ENCODE measurements around the gene ZP1. TPM values are rescaled to one million over a fixed set of nuclear protein-coding genes. Genes with fewer than 3 reads are reported as not detected.

Gene ZP1
- total and polyA plus RNA-seq, 2 of the 8 experiments (the other 6 are each of a cell fraction or from before 2014, with no cell fraction given): not detected

DNA sequence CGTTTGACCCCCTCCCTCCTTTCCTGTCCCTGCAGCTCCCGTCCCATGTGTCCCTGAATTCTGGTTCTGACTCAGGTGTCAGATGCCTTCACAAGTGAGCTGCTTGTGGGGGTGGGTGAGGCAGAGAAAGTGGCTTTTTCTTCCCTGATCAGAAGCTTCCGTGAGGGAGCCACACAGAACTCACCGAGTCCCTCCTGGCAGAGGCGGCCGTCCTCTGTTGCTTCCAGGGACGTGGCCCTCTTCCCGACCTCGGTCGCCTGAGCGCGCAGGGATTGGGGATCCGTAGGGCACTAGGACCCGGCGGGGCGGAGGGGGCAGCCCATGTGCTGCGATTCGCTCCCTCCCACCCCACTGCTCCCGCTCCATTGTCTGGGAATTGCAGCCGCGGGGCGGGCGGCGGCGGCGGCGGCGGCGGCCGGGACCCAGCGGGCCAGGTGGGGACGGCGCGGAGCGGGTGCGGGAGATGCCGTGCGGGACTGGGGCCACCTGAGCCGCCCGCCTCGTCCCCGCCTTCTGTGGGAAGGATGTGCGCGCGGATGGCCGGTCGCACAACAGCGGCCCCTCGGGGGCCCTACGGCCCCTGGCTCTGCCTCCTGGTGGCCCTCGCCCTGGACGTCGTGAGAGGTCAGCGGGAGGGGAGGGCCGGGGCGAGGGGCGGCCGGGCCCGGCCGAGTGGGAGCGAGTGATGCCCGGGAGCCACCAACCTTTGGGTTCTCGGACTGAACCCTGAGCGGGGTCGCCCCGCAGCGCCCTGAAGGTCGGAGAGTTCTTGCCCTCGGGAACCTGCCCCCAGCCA is 57.0 kb downstream of the ZP1 start, which contains the start of gene TMEM132A (continued):
- TF ChIP-seq KDM5A (IDR thresholded peaks at IDR 0.05; ENCODE audit: low read length) (no peak), SIX5 (IDR thresholded peaks at IDR 0.05; ENCODE audit: low read depth, low read length) (no peak), RBBP5 (IDR thresholded peaks at IDR 0.05; ENCODE audit: borderline replicate concordance, low read depth, low read length) (0 out of 2 replicates have a peak, but pooled peaks have one; percentile 31), BRCA1 (IDR thresholded peaks at IDR 0.05; ENCODE audit: low read depth, low read length) (no peak), EZH2 (IDR thresholded peaks at IDR 0.05; ENCODE audit: low read depth, low read length, severe bottlenecking) (peak; percentile 28), ASH2L (IDR thresholded peaks at IDR 0.05; ENCODE audit: low read length) (peak; percentile 11), KDM1A (IDR thresholded peaks at IDR 0.05; ENCODE audit: borderline replicate concordance, low read length) (no peak)
- TF ChIP-seq, protein P1, sequence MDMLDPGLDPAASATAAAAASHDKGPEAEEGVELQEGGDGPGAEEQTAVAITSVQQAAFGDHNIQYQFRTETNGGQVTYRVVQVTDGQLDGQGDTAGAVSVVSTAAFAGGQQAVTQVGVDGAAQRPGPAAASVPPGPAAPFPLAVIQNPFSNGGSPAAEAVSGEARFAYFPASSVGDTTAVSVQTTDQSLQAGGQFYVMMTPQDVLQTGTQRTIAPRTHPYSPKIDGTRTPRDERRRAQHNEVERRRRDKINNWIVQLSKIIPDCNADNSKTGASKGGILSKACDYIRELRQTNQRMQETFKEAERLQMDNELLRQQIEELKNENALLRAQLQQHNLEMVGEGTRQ (IDR thresholded peaks at IDR 0.05; ENCODE audit: low read length): 0 out of 2 replicates have a peak, but pooled peaks have one; percentile 14

Other genes starting within 250 kb of the ZP1 start
- not detected in 2 replicates for gene MS4A8, start 167.9 kb upstream of the ZP1 start, total RNA-seq (2021; fragmentation: NEBNext Ultra II Directional; extraction: Animal tissue kit (Norgen Biotek cat#: 25700))
- gene MS4A8, start 167.9 kb upstream of the ZP1 start, polyA plus RNA-seq (2011; rRNA removed): not detected in 2 replicates
- not detected in 2 replicates for gene MS4A18, start 142.8 kb upstream of the ZP1 start, total RNA-seq (2021; fragmentation: NEBNext Ultra II Directional; extraction: Animal tissue kit (Norgen Biotek cat#: 25700))
- gene MS4A18, start 142.8 kb upstream of the ZP1 start, polyA plus RNA-seq (2011; rRNA removed): not detected in 2 replicates
- 0.17 TPM in 1 of 2 replicates, not detected in the other for gene MS4A15, start 110.7 kb upstream of the ZP1 start, total RNA-seq (2021; fragmentation: NEBNext Ultra II Directional; extraction: Animal tissue kit (Norgen Biotek cat#: 25700))
- 0.15 and 0.41 TPM in 2 replicates for gene MS4A15, start 110.7 kb upstream of the ZP1 start, polyA plus RNA-seq (2011; rRNA removed)
- gene MS4A10, start 82.2 kb upstream of the ZP1 start, total RNA-seq (2021; fragmentation: NEBNext Ultra II Directional; extraction: Animal tissue kit (Norgen Biotek cat#: 25700)): not detected in 2 replicates
- gene MS4A10, start 82.2 kb upstream of the ZP1 start, polyA plus RNA-seq (2011; rRNA removed): not detected in 2 replicates
- gene CCDC86, start 25.4 kb upstream of the ZP1 start, total RNA-seq (2021; fragmentation: NEBNext Ultra II Directional; extraction: Animal tissue kit (Norgen Biotek cat#: 25700)): 76.4 and 77.1 TPM in 2 replicates
- 37.7 and 55.6 TPM in 2 replicates for gene CCDC86, start 25.4 kb upstream of the ZP1 start, polyA plus RNA-seq (2011; rRNA removed)
- 0.11 TPM in 1 of 2 replicates, not detected in the other for gene PTGDR2, start 11.6 kb upstream of the ZP1 start, total RNA-seq (2021; fragmentation: NEBNext Ultra II Directional; extraction: Animal tissue kit (Norgen Biotek cat#: 25700))
- 0.20 and 0.25 TPM in 2 replicates for gene PTGDR2, start 11.6 kb upstream of the ZP1 start, polyA plus RNA-seq (2011; rRNA removed)
- gene PRPF19, start 39.0 kb downstream of the ZP1 start, total RNA-seq (2021; fragmentation: NEBNext Ultra II Directional; extraction: Animal tissue kit (Norgen Biotek cat#: 25700)): 140 and 141 TPM in 2 replicates
- 107 and 176 TPM in 2 replicates for gene PRPF19, start 39.0 kb downstream of the ZP1 start, polyA plus RNA-seq (2011; rRNA removed)
- gene TMEM109, start 46.6 kb downstream of the ZP1 start, total RNA-seq (2021; fragmentation: NEBNext Ultra II Directional; extraction: Animal tissue kit (Norgen Biotek cat#: 25700)): 30.3 and 30.7 TPM in 2 replicates
- 27.3 and 29.9 TPM in 2 replicates for gene TMEM109, start 46.6 kb downstream of the ZP1 start, polyA plus RNA-seq (2011; rRNA removed)
- 97.9 and 98.2 TPM in 2 replicates for gene TMEM132A, start 56.9 kb downstream of the ZP1 start, total RNA-seq (2021; fragmentation: NEBNext Ultra II Directional; extraction: Animal tissue kit (Norgen Biotek cat#: 25700))
- 46.6 and 69.0 TPM in 2 replicates for gene TMEM132A, start 56.9 kb downstream of the ZP1 start, polyA plus RNA-seq (2011; rRNA removed)
- gene SLC15A3, start 84.6 kb downstream of the ZP1 start, total RNA-seq (2021; fragmentation: NEBNext Ultra II Directional; extraction: Animal tissue kit (Norgen Biotek cat#: 25700)): 25.8 and 33.7 TPM in 2 replicates
- gene SLC15A3, start 84.6 kb downstream of the ZP1 start, polyA plus RNA-seq (2011; rRNA removed): 31.0 and 36.4 TPM in 2 replicates
- 0.19 TPM in 1 of 2 replicates, not detected in the other for gene CD6, start 104.1 kb downstream of the ZP1 start, total RNA-seq (2021; fragmentation: NEBNext Ultra II Directional; extraction: Animal tissue kit (Norgen Biotek cat#: 25700))
- gene CD6, start 104.1 kb downstream of the ZP1 start, polyA plus RNA-seq (2011; rRNA removed): 0.03 TPM in 2 replicates
- gene CD5, start 234.9 kb downstream of the ZP1 start, total RNA-seq (2021; fragmentation: NEBNext Ultra II Directional; extraction: Animal tissue kit (Norgen Biotek cat#: 25700)): not detected in 2 replicates
- not detected in 2 replicates for gene CD5, start 234.9 kb downstream of the ZP1 start, polyA plus RNA-seq (2011; rRNA removed)